HepG2 (cell line): Measurements from ENCODE around the gene OAF. TPM values are rescaled to one million over a fixed set of nuclear protein-coding genes. Genes with fewer than 3 reads are reported as not detected.

Experiments
- ADNP ChIP-seq: sonication (generic); formaldehyde crosslinking; IDR thresholded peaks from 2 replicates; pipeline ENCODE4 v1.4.0; 2020; ENCODE audit warnings: missing genetic modification reagents
- ATF6 ChIP-seq: sonication (generic); formaldehyde crosslinking; conservative IDR thresholded peaks from 2 replicates; pipeline ENCODE4 v1.4.0; 2020; ENCODE audit warnings: missing genetic modification reagents
- DRAP1 ChIP-seq: IDR thresholded peaks from 2 replicates; pipeline ENCODE4 v1.6.1; 2016; ENCODE audit warnings: missing genetic modification reagents, missing compliant biosample characterization
- GABPA ChIP-seq, 2 experiments: IDR thresholded peaks; 2 replicates each; pipeline ENCODE4 v1.6.1; 2011 to 2016; ENCODE audit warnings: low read depth in 2 of 2, low read length in 1 of 2, missing biosample characterization in 1 of 2, missing genetic modification characterization in 1 of 2
- GMEB2 ChIP-seq: IDR thresholded peaks from 2 replicates; pipeline ENCODE4 v1.6.1; 2016; ENCODE audit warnings: missing biosample characterization, missing genetic modification reagents, low read depth
- KMT2A ChIP-seq: sonication (generic); formaldehyde crosslinking; IDR thresholded peaks from 2 replicates; pipeline ENCODE4 v1.4.0; 2020; ENCODE audit warnings: missing genetic modification reagents
- MAFG ChIP-seq: sonication (generic); formaldehyde crosslinking; IDR thresholded peaks from 2 replicates; pipeline ENCODE4 v1.5.1; 2020; ENCODE audit warnings: mild to moderate bottlenecking, missing genetic modification reagents
- NBN ChIP-seq: fragments of 450-650 bp; conservative IDR thresholded peaks from 2 replicates; pipeline ENCODE4 v1.6.1; 2017
- PCBP1 ChIP-seq: fragments of 200-400 bp; formaldehyde crosslinking; IDR thresholded peaks from 2 replicates; pipeline ENCODE4 v1.6.1; 2017; ENCODE audit warnings: mild to moderate bottlenecking, low read depth, low read length, borderline replicate concordance
- RBM22 ChIP-seq: fragments of 200-400 bp; formaldehyde crosslinking; optimal IDR thresholded peaks from 2 replicates; pipeline ENCODE3; 2017; ENCODE audit warnings: mild to moderate bottlenecking, low read length, moderate library complexity
- SKIL ChIP-seq: sonication (generic); formaldehyde crosslinking; IDR thresholded peaks from 2 replicates; pipeline ENCODE4 v1.8.0; 2022; ENCODE audit warnings: missing genetic modification reagents, mild to moderate bottlenecking, moderate library complexity, borderline replicate concordance
- TARDBP ChIP-seq: sonication (generic); formaldehyde crosslinking; IDR thresholded peaks from 2 replicates; pipeline ENCODE4 v1.8.0; 2022; ENCODE audit warnings: mild to moderate bottlenecking, missing genetic modification reagents
- ZFP1 ChIP-seq: IDR thresholded peaks from 2 replicates; pipeline ENCODE4 v1.6.1; 2016
- ZNF17 ChIP-seq: sonication (generic); formaldehyde crosslinking; IDR thresholded peaks from 2 replicates; pipeline ENCODE4 v1.5.0; 2020; ENCODE audit warnings: mild to moderate bottlenecking, missing genetic modification reagents
- ZNF546 ChIP-seq: sonication (generic); formaldehyde crosslinking; conservative IDR thresholded peaks from 2 replicates; pipeline ENCODE4 v1.8.1; 2023; ENCODE audit warnings: mild to moderate bottlenecking, missing genetic modification reagents
- ZNF609 ChIP-seq: sonication (generic); formaldehyde crosslinking; IDR thresholded peaks from 2 replicates; pipeline ENCODE4 v1.4.0; 2020; ENCODE audit warnings: mild to moderate bottlenecking, missing genetic modification reagents, borderline replicate concordance
- ZNF788 ChIP-seq: sonication (generic); formaldehyde crosslinking; IDR thresholded peaks from 2 replicates; pipeline ENCODE4 v1.5.0; 2020; ENCODE audit warnings: mild to moderate bottlenecking, missing genetic modification reagents, borderline replicate concordance
- ZNF839 ChIP-seq: sonication (generic); formaldehyde crosslinking; IDR thresholded peaks from 2 replicates; pipeline ENCODE4 v1.4.0; 2020; ENCODE audit warnings: missing genetic modification reagents, mild to moderate bottlenecking, borderline replicate concordance
- polyA plus RNA-seq, 8 experiments: library from polyadenylated mRNA; depleted of rRNA in 3 of 8; stranded (reverse) in 7 of 8; unstranded in 1 of 8; fragments of >200 nt; fragmentation: Illumina TruSeq in 4 of 8; extraction: Trizol in 4 of 8; gene quantifications; 2 replicates each; pipeline versions ENCODE4 v1.2.1 to v1.2.3, GENCODE V29; 2011 to 2016; ENCODE audit warnings: low read depth in 4 of 8, missing spikeins in 1 of 8, mixed read lengths in 1 of 8; ENCODE audit not compliant: insufficient read depth in 1 of 8
- total RNA-seq, 5 experiments: library from RNA; depleted of rRNA; stranded (reverse); fragments of >200 nt; fragmentation: Illumina TruSeq; extraction: Trizol; gene quantifications; 2 replicates each; pipeline ENCODE4 v1.2.3, GENCODE V29; 2016; ENCODE audit warnings: low read depth in 1 of 5

The OAF gene
- total and polyA plus RNA-seq, 2 of the 13 experiments (the other 11 are each of a cell fraction or from before 2014, with no cell fraction given), result 63.7 to 94.6 TPM

GRCh38 chr11:120182790-120183491 lies 27.9 kb upstream of the OAF start (continued):
- peak; percentile 24; the same call in 1 of the 2 replicates for TF ChIP-seq DRAP1 (CRISPR knock-in tag)
- peak; percentile 42; the same call in 1 of the 2 replicates for TF ChIP-seq ZNF609
- TF ChIP-seq RBM22, result no peak
- no peak for TF ChIP-seq MAFG (CRISPR knock-in tag)
- TF ChIP-seq ZNF546, result no peak
- TF ChIP-seq KMT2A (CRISPR knock-in tag), result no peak
- TF ChIP-seq NBN, result 0 out of 2 replicates have a peak, but pooled peaks have one; percentile 65
- no peak for TF ChIP-seq SKIL (CRISPR knock-in tag)
- no peak for TF ChIP-seq ATF6
- no peak for TF ChIP-seq ZFP1 (CRISPR knock-in tag)
- TF ChIP-seq ADNP (CRISPR knock-in tag), result no peak
- 0 out of 2 replicates have a peak, but pooled peaks have one; percentile 44 for TF ChIP-seq TARDBP (CRISPR knock-in tag)
- TF ChIP-seq ZNF17, result no peak
- no peak; the same call in 1 of the 2 replicates for TF ChIP-seq ZNF788 (CRISPR knock-in tag)
- no peak for TF ChIP-seq ZNF839 (CRISPR knock-in tag)
- no peak for TF ChIP-seq GABPA (IDR thresholded peaks at IDR 0.05; ENCODE audit: low read depth, low read length)
- TF ChIP-seq GABPA (CRISPR knock-in tag; IDR thresholded peaks at IDR 0.05; ENCODE audit: low read depth), result peak; percentile 22; the same call in 1 of the 2 replicates
- no peak for TF ChIP-seq PCBP1
- TF ChIP-seq GMEB2 (CRISPR knock-in tag), result no peak
